CD8-positive, alpha-beta memory T cell (primary cell): ENCODE data around the gene HLA-DQA2. TPM values are rescaled to one million over a fixed set of nuclear protein-coding genes. Genes with fewer than 3 reads are reported as not detected.
"Not testable (repeated sequence)": the region's sequence is repeated elsewhere in the genome, so short reads cannot be mapped to it uniquely, and the experiment has no call there.

Experiments
- CTCF ChIA-PET: fragments of 350-600 bp; sonication (Branson Sonifier 250); formaldehyde crosslinking; loops from one replicate; lab custom pipeline; 2021; ENCODE audit warnings: antibody characterized with exemption; lab: Charles Lee
- POLR2A ChIA-PET: fragments of 350-600 bp; sonication (Branson Sonifier 250); formaldehyde crosslinking; loops from one replicate; lab custom pipeline; 2021; ENCODE audit warnings: antibody characterized with exemption; lab: Charles Lee
- DNase-seq, 5 donors: peaks; one replicate each; pipeline versions ENCODE4 v3.0.0 to v3.0.0-alpha.2; 2020 to 2022; ENCODE audit warnings: mixed read lengths in 1 of 5
- H3K27ac ChIP-seq: one replicate; pipeline ENCODE4 v1.7.0; 2013; ENCODE audit warnings: low read depth, mild to moderate bottlenecking, low read length, moderate library complexity
- H3K27me3 ChIP-seq: 2 replicates; pipeline ENCODE4 v1.7.0; 2013; ENCODE audit warnings: low read length, mild to moderate bottlenecking; ENCODE audit not compliant: insufficient read depth, poor library complexity, severe bottlenecking
- H3K36me3 ChIP-seq: 2 replicates; pipeline ENCODE4 v1.7.0; 2013; ENCODE audit warnings: mild to moderate bottlenecking, low read length, moderate library complexity; ENCODE audit not compliant: insufficient read depth
- H3K4me1 ChIP-seq: 2 replicates; pipeline ENCODE4 v1.7.0; 2013; ENCODE audit warnings: mild to moderate bottlenecking, low read length, moderate library complexity; ENCODE audit not compliant: insufficient read depth
- H3K4me3 ChIP-seq: 2 replicates; pipeline ENCODE4 v1.7.0; 2013; ENCODE audit warnings: mild to moderate bottlenecking, low read length
- H3K9me3 ChIP-seq: 2 replicates; pipeline ENCODE4 v1.7.0; 2013; ENCODE audit warnings: mild to moderate bottlenecking, low read length
- H3K27ac Mint-ChIP-seq, 8 donors: one replicate each; pipeline ENCODE4 v1.8.0; 2020 to 2021; ENCODE audit warnings: mixed read lengths in 8 of 8, mild to moderate bottlenecking in 6 of 8, inconsistent platforms in 3 of 8, moderate library complexity in 3 of 8
- H3K27me3 Mint-ChIP-seq, 2 donors: one replicate each; pipeline ENCODE4 v1.8.0; 2020 to 2021; ENCODE audit warnings: mixed read lengths in 2 of 2, mild to moderate bottlenecking in 1 of 2, moderate library complexity in 1 of 2
- H3K36me3 Mint-ChIP-seq, 3 donors: one replicate each; pipeline ENCODE4 v1.8.0; 2020 to 2021; ENCODE audit warnings: mixed read lengths in 3 of 3, inconsistent platforms in 1 of 3, mild to moderate bottlenecking in 1 of 3
- H3K4me1 Mint-ChIP-seq, 3 donors: one replicate each; pipeline ENCODE4 v1.8.0; 2020 to 2021; ENCODE audit warnings: mixed read lengths in 3 of 3, inconsistent platforms in 1 of 3, mild to moderate bottlenecking in 1 of 3
- H3K4me3 Mint-ChIP-seq, 7 donors: one replicate each; pipeline ENCODE4 v1.8.0; 2020 to 2021; ENCODE audit warnings: mixed read lengths in 7 of 7, mild to moderate bottlenecking in 6 of 7, moderate library complexity in 4 of 7, inconsistent platforms in 2 of 7
- H3K9me3 Mint-ChIP-seq, 5 donors: one replicate each; pipeline ENCODE4 v1.8.0; 2020 to 2022; ENCODE audit warnings: mixed read lengths in 5 of 5, mild to moderate bottlenecking in 3 of 5, moderate library complexity in 2 of 5, inconsistent platforms in 1 of 5
- polyA plus RNA-seq: library from polyadenylated mRNA; unstranded; fragments of 300-500 nt; fragmentation: Illumina TruSeq; gene quantifications from one replicate; pipeline ENCODE4 v1.2.3, GENCODE V29; 2021
- total RNA-seq, 2 experiments: library from RNA; stranded (reverse); gene quantifications; one replicate each; pipeline ENCODE4 v1.2.3, GENCODE V29; 2021

The HLA-DQA2 gene
- total RNA-seq = 1 to 10 TPM; 1.2 TPM
- 1.9 TPM for polyA plus RNA-seq

DNA sequence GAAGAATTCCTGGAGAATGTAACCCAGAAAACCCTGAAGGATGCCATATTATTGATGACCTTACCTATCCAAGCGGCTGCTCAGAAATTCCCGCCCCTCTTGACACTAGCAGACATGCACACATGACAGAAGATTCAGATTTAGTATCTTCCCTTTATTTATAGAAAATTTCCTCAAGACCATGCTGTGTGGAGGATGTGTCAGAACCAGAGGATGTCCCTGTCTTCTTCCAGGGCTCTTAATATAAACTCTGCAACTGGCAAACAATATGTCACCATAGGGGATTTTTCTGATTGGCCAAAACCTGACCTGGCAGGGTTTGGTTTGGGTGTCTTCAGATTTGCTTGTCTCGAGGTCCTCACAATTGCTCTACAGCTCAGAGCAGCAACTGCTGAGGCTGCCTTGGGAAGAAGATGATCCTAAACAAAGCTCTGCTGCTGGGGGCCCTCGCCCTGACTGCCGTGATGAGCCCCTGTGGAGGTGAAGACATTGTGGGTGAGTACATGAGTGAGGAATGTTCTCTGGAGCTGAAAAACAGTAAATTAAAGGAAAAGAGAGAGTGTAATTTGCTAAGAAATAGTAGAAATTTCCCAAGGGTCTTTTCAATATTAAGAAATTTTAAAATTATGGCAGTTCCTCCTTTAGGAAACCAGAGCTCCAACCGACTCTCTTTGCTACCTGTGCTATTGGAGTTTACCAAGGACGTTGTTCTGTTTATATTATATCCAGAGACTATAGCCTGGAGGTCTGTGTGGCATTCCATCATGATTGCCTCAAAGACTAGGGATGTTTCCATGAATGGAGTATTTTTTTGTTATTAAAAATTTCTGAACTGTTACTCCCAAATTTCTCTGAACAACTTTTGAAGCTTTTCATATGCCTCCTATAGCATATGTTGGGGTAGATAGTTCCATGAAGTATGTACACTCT is at the start of gene HLA-DQA2:
Gene HLA-DQA2 (plus strand): TSS at position 361 of the 930 bp plus-strand sequence. CDS start 53 bp downstream, at position 414.
- POLR2A ChIA-PET = no interaction called here
- H3K4me3 ChIP-seq = no peak within 1 kb of the TSS

GRCh38 chr6:32692019-32692418 is 49.2 kb upstream of the HLA-DQA2 start:
- Histone ChIP-seq H3K27ac (no peak overlapping the region), H3K4me3 (no peak overlapping the region), H3K9me3 (no peaks in the 10 kb centered on the region), H3K27me3 (no peaks in the 10 kb centered on the region), H3K36me3 (no peaks in the 10 kb centered on the region), H3K4me1 (peaks cover 8% of the 10 kb centered on the region)
- Mint-ChIP-seq H3K36me3 (no peaks in the 10 kb centered on the region), H3K4me1 (peaks cover 9 to 23% (median 11%) of the 10 kb centered on the region in 3 donors), H3K9me3 (peaks cover 0 to 3% (median 0%) of the 10 kb centered on the region in 5 donors), H3K4me3 (no peak overlapping the region), H3K27ac (peak overlapping the region in 1 of 8 donors; percentile 46), H3K27me3 (peaks cover 16 to 32% of the 10 kb centered on the region in 2 donors)
- POLR2A ChIA-PET = no interaction called here
- CTCF ChIA-PET = interaction anchor here (1.0 to 2.3 kb wide), 11 partner anchors 8 to 886 kb away, joined by 3 to 17 read pairs (median 6); no protein-coding TSS in a partner anchor
- DNase-seq = peak in 4 of 5 donors; percentile 24 to 80 (median 54)

More for the DNA sequence above, at the start of gene HLA-DQA2:
- DNase-seq = no peak
- Histone ChIP-seq H3K27me3 (peaks cover 9% of the 10 kb centered on the region), H3K4me1 (no peaks in the 10 kb centered on the region), H3K36me3 (no peaks in the 10 kb centered on the region), H3K27ac (no peak within 1 kb of the TSS), H3K9me3 (no peaks in the 10 kb centered on the region)
- H3K36me3 Mint-ChIP-seq = no peaks in the 10 kb centered on the region
- CTCF ChIA-PET = no interaction called here
- H3K27me3 Mint-ChIP-seq = peaks cover 15 to 80% of the 10 kb centered on the region in 2 donors
- no peaks in the 10 kb centered on the region for H3K4me1 Mint-ChIP-seq
- H3K9me3 Mint-ChIP-seq = no peaks in the 10 kb centered on the region
- peak within 1 kb of the TSS in 2 of 8 donors; percentile 15 to 65 for H3K27ac Mint-ChIP-seq
- H3K4me3 Mint-ChIP-seq = peak within 1 kb of the TSS in 1 of 7 donors; percentile 34

DNA sequence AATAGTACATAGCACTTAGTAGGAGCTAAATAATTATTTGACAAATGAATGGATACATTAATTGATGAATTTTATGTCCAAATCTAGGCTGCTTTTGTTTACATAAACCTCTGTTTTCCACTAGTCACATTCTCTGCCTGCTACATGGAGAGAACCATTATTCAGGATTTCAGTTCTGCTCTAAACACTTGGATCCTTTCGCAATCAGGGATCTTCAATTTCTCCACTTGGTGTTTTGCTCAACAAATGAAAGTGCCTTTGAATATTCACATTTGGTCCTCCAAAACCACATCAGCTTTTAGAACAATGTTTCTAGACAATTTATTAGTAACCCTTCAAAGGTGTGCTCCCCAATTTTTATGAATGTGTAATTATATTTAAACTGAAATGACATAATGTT is 44.2 kb upstream of the HLA-DQA2 start:
- H3K4me3 Mint-ChIP-seq = no peak overlapping the region
- H3K27me3 Mint-ChIP-seq = peaks cover 41 to 65% of the 10 kb centered on the region in 2 donors
- ChIA-PET POLR2A (no interaction called here), CTCF (interaction anchor here (1.6 kb wide), 1 partner anchor 282 kb away, joined by 4 read pairs; no protein-coding TSS in a partner anchor)
- Histone ChIP-seq H3K27me3 (no peaks in the 10 kb centered on the region), H3K27ac (no peak overlapping the region), H3K36me3 (no peaks in the 10 kb centered on the region), H3K4me1 (no peaks in the 10 kb centered on the region), H3K9me3 (no peaks in the 10 kb centered on the region), H3K4me3 (no peak overlapping the region)
- no peaks in the 10 kb centered on the region for H3K36me3 Mint-ChIP-seq
- H3K4me1 Mint-ChIP-seq = peaks cover under 1 to 25% (median 4%) of the 10 kb centered on the region in 3 donors
- peaks cover 0 to 3% (median 0%) of the 10 kb centered on the region in 5 donors for H3K9me3 Mint-ChIP-seq
- H3K27ac Mint-ChIP-seq = no peak overlapping the region
- DNase-seq = no peak

GRCh38 chr6:32700391-32701040 is 40.7 kb upstream of the HLA-DQA2 start:
- no peaks in the 10 kb centered on the region for H3K36me3 Mint-ChIP-seq
- Histone ChIP-seq H3K9me3 (no peaks in the 10 kb centered on the region), H3K36me3 (no peaks in the 10 kb centered on the region), H3K4me1 (no peaks in the 10 kb centered on the region), H3K27ac (no peak overlapping the region), H3K4me3 (no peak overlapping the region), H3K27me3 (no peaks in the 10 kb centered on the region)
- H3K27me3 Mint-ChIP-seq = peaks cover 35 to 53% of the 10 kb centered on the region in 2 donors
- H3K9me3 Mint-ChIP-seq = no peaks in the 10 kb centered on the region
- POLR2A ChIA-PET = no interaction called here
- CTCF ChIA-PET = interaction anchor here (0.6 to 5.0 kb wide), 17 partner anchors 8 to 403 kb away, joined by 3 to 42 read pairs (median 3); no protein-coding TSS in a partner anchor
- H3K4me1 Mint-ChIP-seq = peaks cover 0 to 23% (median 4%) of the 10 kb centered on the region in 3 donors
- DNase-seq = peak in 3 of 5 donors; percentile 23 to 53 (median 31)
- H3K27ac Mint-ChIP-seq = peak overlapping the region in 2 of 8 donors; percentile 2 to 16
- no peak overlapping the region for H3K4me3 Mint-ChIP-seq

GRCh38 chr6:32703347-32703746 is 37.8 kb upstream of the HLA-DQA2 start:
- ChIA-PET CTCF (interaction anchor here (1.1 to 5.0 kb wide), 3 partner anchors 11 to 290 kb away, joined by 3 to 42 read pairs (median 6); no protein-coding TSS in a partner anchor), POLR2A (interaction anchor here (0.6 kb wide), 1 partner anchor 290 kb away, joined by 3 read pairs; no protein-coding TSS in a partner anchor)
- no peak overlapping the region for H3K4me3 Mint-ChIP-seq
- Histone ChIP-seq H3K4me1 (no peaks in the 10 kb centered on the region), H3K9me3 (no peaks in the 10 kb centered on the region), H3K36me3 (no peaks in the 10 kb centered on the region), H3K27me3 (no peaks in the 10 kb centered on the region), H3K4me3 (no peak overlapping the region), H3K27ac (no peak overlapping the region)
- no peak for DNase-seq
- no peaks in the 10 kb centered on the region for H3K36me3 Mint-ChIP-seq
- H3K27me3 Mint-ChIP-seq = peaks cover 30 to 46% of the 10 kb centered on the region in 2 donors
- peaks cover 0 to 15% (median 4%) of the 10 kb centered on the region in 3 donors for H3K4me1 Mint-ChIP-seq
- H3K9me3 Mint-ChIP-seq = no peaks in the 10 kb centered on the region
- no peak overlapping the region for H3K27ac Mint-ChIP-seq

- H3K27me3 Mint-ChIP-seq = peaks cover 24 to 36% of the 10 kb centered on the region in 2 donors
- H3K9me3 ChIP-seq, H3K4me1 Mint-ChIP-seq, H3K4me3 ChIP-seq, H3K36me3 ChIP-seq, H3K4me1 ChIP-seq, H3K9me3 Mint-ChIP-seq, H3K4me3 Mint-ChIP-seq, H3K36me3 Mint-ChIP-seq, H3K27ac Mint-ChIP-seq, POLR2A ChIA-PET, H3K27me3 ChIP-seq, DNase-seq, H3K27ac ChIP-seq, CTCF ChIA-PET: not testable (repeated sequence)
Observed at GRCh38 chr6:32705164-32705563, 36.0 kb upstream of the HLA-DQA2 start.

DNA sequence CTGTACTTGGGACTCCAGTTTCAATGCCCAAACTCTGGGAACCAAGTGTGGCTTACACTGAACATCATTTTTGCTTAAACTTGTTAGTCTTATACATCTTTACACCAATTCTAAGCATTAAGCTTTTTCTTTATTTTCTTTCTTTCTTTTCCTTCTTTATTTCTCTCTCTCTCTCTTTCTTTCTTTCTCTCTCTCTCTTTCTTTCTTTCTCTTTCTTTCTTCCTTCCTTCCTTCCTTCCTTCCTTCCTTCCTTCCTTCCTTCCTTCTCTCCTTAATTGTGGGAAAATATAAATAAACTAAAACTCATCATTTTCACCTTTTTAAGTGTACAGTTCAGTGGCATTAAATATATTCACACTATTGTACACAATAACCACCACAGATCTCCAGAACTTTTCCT is 31.6 kb upstream of the HLA-DQA2 start:
- Histone ChIP-seq H3K36me3 (no peaks in the 10 kb centered on the region), H3K4me1 (no peaks in the 10 kb centered on the region), H3K27ac (no peak overlapping the region), H3K9me3 (no peaks in the 10 kb centered on the region), H3K4me3 (no peak overlapping the region), H3K27me3 (no peaks in the 10 kb centered on the region)
- Mint-ChIP-seq H3K36me3 (no peaks in the 10 kb centered on the region), H3K4me1 (no peaks in the 10 kb centered on the region), H3K27me3 (peaks cover 1 to 2% of the 10 kb centered on the region in 2 donors), H3K4me3 (no peak overlapping the region), H3K27ac (no peak overlapping the region), H3K9me3 (no peaks in the 10 kb centered on the region)
- no peak for DNase-seq
- POLR2A ChIA-PET = no interaction called here
- CTCF ChIA-PET = no interaction called here
